NOMO-1 treated with dmso at 0.1 percent for 144 hours (cell line): Measurements from ENCODE around the gene TTC4.

Experiments used
- DNase-seq: peaks from one replicate; lab custom pipeline; 2025; ENCODE audit not compliant: unreplicated experiment; lab: John Stamatoyannopoulos, UW

TTC4 gene

GRCh38 chr1:54715493-54716298, at the start of gene TTC4:
TTC4 (plus strand) TSS chr1:54715861; CDS start chr1:54715909, 48 bp downstream.
- peak; percentile 66 for DNase-seq

DNA sequence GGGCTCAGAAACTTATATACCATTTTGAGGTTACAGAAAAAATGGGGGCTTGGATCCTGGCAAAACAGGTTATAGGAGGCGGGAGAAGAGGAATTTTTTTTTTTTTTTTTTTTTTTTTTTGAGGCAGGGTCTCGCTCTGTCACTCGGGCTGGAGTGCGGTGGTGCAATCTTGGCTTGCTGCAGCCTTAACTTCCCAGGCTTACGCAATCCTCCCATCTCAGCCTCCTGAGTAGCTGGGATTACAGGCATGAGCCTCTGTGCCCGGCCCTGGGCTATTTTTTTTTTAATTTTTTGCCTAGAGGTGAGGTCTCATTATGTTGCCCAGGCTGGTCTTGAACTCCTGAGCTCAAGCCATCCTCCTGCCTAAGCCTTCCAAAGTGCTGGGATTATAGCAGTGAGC, 49.3 kb upstream of the TTC4 start:
- no peak for DNase-seq

- DNase-seq = no peak
Measured at GRCh38 chr1:54667797-54668196, 47.9 kb upstream of the TTC4 start.

- DNase-seq = no peak
Measured at GRCh38 chr1:54668567-54668966, 47.1 kb upstream of the TTC4 start.

DNA sequence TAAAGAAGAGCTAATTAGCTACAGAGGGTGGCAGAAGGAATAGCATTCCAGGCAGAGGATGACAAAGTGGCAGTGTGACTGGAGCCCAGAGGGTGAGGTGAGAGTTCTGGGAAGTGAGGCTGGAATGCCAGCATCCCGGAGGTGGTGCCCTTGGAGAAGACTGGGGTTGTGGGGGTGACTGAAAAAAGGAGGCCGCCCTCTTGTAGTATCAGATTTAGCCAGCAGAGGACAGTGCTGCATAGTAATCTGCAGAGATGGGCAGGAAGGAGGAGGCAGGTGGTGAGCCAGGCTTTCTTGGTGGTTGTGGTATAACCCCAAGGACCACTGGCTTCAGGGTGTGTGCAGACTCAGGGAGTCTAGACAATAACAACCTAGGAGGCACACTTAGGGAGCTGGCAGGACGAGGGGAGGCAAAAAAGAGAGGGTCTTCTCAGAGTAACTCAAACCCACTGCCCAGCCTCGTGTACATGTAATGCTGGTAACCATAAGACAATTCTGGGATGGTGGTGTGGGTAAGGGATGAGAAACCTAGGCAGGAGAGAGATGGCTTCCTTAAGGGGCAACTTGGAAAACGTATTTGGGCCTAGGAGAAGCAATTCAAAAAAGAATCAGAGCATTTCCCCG, 43.6 kb upstream of the TTC4 start:
- DNase-seq = peak; percentile 5

- DNase-seq = no peak
Measured at GRCh38 chr1:54678776-54679643, 36.7 kb upstream of the TTC4 start.

GRCh38 chr1:54679706-54680105, 36.0 kb upstream of the TTC4 start:
- no peak for DNase-seq

- no peak for DNase-seq
Measured at GRCh38 chr1:54680387-54680786, 35.3 kb upstream of the TTC4 start.

DNA sequence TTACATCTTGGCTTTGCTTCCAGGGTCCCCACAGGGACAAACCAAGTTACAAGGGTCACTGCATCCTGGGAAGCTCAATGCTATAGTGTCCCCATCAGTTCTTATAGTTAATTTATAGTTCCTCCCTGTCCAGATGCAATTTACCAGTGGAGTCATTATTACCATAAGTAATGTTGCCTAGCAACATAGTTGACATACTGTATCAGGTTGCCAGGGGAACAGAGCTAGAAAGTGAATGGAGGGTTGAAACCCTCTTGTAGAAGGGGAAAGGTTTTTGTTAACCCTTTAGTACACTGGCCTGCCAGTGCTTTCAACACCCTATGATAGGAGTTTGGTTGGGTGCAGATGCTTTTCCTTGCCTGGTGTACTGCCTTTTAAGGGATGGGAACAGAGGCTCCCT, 34.3 kb upstream of the TTC4 start:
- DNase-seq = no peak

GRCh38 chr1:54683453-54683852, 32.2 kb upstream of the TTC4 start:
- DNase-seq = no peak

DNA sequence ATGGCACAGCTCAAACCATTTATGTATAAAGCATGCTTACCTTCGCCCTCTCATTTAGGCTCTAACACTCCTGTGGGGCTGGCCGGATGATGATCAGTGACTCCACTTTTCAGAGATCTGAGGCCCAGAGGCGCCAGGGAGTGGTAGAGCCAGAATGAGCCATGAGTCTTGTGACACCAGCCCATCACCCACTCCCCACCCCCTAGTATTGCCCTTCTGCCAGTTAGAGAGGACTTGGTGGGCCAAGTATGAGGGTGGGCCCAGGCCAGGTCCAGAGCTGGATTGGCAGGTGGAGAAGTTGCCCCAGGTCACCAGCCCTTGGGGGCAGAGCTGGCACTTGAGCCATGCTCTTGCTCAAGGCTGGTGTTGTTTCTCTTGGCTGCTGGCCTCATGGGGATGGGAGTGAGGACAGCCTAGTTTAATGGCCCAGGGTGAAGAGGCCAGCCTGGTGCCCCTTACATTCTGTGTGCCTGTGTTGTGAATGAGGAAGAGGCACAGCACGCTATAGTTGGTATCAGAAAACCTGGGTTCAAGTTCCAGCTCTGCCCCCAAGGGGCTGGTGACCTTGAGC, 30.2 kb upstream of the TTC4 start:
- DNase-seq = no peak

DNA sequence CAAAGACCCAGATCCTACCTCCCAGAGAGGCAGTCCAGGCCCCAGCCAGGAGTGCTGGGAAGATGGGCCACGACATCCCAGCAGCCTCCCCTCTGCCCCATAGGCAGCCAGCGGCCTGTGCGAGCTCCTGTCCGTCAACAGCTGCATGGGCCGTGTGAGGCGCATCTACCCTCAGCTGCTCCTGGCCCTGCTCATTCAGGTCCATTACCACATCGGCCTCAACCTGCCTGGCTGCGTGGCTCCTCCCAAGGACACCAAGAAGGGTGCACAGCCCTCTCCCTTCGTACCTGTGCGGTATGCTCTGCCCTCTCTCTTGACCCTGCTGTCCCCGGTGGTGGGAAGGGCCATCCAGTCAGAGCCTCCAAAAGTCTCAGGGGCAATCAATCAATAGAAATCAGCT, 29.5 kb upstream of the TTC4 start:
- no peak for DNase-seq

- no peak for DNase-seq
Measured at GRCh38 chr1:54694771-54695170, 20.9 kb upstream of the TTC4 start.

GRCh38 chr1:54695221-54695620, 20.4 kb upstream of the TTC4 start:
- DNase-seq = no peak

GRCh38 chr1:54695764-54696163, 19.9 kb upstream of the TTC4 start:
- no peak for DNase-seq

- DNase-seq = no peak
Measured at GRCh38 chr1:54696262-54696661, 19.4 kb upstream of the TTC4 start.

GRCh38 chr1:54697896-54698295, 17.8 kb upstream of the TTC4 start:
- DNase-seq = no peak

DNA sequence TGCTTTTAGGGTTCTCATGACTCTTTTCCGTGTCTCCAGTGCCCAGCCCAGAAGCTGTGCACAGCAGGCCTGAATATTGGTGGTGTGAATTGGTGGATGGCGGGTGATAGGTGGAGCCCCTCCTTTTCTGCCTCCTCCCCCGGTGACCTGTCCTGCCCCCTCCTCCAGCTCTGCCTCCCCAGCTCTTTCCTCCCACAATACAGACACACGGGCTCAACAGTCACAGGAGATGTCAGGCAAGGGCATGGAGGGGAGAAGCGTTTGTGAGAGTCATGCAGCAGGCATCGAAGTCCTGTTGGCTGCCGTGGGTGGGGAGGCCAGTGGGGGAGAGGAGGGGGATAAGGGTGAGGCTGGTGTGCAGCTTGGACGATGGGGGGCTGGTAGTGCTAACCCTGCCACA, 17.3 kb upstream of the TTC4 start:
- no peak for DNase-seq

GRCh38 chr1:54699936-54700525, 15.6 kb upstream of the TTC4 start:
- DNase-seq = no peak

- DNase-seq = no peak
Measured at GRCh38 chr1:54701066-54701465, 14.6 kb upstream of the TTC4 start.

DNA sequence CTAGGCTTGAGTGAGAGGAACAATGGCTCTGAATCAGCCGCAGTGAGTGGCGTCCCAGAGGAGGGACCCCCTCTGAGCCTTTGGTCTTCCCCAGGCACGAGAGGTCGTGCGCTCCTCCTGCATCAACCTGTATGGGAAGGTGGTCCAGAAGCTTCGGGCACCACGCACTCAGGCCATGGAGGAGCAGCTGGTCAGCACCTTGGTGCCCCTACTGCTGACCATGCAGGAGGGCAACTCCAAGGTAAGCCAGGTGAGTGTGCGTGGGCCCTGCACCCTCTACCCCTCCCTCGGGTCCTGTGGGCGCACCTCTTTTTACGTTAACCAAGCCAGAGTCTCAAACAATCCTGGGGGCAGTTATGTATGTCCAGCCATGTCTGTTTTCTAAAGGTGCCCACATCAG, 13.7 kb upstream of the TTC4 start:
- DNase-seq = no peak
